ENCODE results near the gene SH2D3A. TPM values are rescaled to one million over a fixed set of nuclear protein-coding genes. Genes with fewer than 3 reads are reported as not detected.
"Not testable (repeated sequence)": the region's sequence is repeated elsewhere in the genome, so short reads cannot be mapped to it uniquely, and the experiment has no call there.

The SH2D3A gene
- total and polyA plus RNA-seq, 4 donors: 0.20 to 1.7 (median 0.89) TPM

DNA sequence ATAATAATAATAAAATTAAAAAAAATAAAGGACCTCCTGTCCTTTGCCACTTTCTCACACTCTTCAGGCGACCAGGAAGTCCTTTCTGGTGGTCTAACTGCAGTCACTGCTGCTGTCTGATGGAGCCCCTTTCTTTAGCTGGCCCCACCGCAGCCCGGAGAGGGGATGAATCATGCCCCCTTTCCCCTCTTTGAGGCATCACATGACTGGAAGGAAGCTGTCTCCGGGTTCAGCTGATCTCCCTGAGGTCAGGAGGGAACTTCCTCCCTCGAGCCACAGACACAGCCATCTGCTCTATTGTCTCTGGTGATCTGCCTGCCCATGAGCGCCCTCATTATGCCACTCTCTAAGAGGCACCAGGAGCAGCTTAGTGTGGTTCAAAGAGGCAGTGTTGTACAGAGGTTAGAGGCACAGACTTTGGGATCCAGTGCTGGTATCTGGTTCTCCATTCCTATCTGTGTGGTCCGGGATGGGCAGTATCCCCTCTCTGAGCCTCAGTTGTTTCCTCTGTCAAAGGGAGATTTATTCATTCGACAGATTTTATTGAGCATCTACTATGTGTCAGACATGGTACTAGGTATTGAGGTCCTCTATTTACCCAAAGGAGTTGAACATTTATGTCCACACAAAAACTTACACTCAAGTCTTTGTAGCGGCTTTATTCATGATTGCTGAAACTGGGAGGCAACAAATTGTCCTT lies 35.3 kb upstream of the SH2D3A start:
- peaks cover 9% of the 10 kb centered on the region for H3K4me1 ChIP-seq (ENCODE audit: control insufficient read depth, insufficient read depth, low read length)
- no peaks in the 10 kb centered on the region for H3K9me3 ChIP-seq (ENCODE audit: control insufficient read depth, insufficient read depth, low read length)
- H3K27me3 ChIP-seq (ENCODE audit: control insufficient read depth, insufficient read depth, low read length): no peaks in the 10 kb centered on the region
- WGBS (ENCODE audit: insufficient coverage): 55% methylated on average over 7 of the region's 9 CpGs
- H3K27ac ChIP-seq (ENCODE audit: low read depth, low read length): no peak overlapping the region
- DNase-seq (ENCODE audit: low read depth in 4 of 6, low spot score in 6 of 6): no peak
- H3K36me3 ChIP-seq (ENCODE audit: control insufficient read depth, insufficient read depth, low read length): no peaks in the 10 kb centered on the region
- no peak overlapping the region for H3K4me3 ChIP-seq (ENCODE audit: low read depth, low read length)

DNA sequence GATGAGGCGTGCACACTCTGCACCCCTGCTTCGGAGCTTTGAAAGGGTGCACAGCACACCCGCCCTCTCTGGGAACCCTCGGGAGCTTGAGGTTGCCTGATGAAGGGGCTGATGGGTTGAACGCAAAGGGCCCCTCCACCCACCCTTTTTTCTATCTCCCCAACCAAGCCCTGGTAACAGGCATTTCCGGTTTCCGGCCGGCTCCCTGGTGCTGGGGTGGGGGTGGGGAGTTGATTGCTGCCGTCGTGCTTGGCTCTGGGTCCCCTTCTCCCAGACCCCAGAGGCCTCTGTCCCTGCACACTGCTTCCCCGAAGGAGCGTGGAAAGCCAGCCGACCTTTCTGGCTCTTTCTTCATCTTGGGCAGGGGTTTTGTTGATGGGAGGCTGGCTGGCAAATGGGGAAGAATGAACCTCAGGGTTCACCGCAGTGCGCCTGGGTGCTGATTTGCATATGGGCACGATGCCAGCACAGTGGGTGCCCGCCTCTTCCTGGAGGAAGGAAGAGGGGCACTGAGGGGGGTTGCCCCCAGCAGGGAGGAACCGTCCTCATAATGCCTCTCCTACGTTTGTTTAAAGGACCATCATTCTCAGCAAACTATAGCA lies 34.4 kb upstream of the SH2D3A start:
- peak in 4 of 6 donors; percentile 2 to 68 (median 30) for DNase-seq (ENCODE audit: low read depth in 4 of 6, low spot score in 6 of 6)
- H3K27ac ChIP-seq (ENCODE audit: low read depth, low read length): no peak overlapping the region

DNA sequence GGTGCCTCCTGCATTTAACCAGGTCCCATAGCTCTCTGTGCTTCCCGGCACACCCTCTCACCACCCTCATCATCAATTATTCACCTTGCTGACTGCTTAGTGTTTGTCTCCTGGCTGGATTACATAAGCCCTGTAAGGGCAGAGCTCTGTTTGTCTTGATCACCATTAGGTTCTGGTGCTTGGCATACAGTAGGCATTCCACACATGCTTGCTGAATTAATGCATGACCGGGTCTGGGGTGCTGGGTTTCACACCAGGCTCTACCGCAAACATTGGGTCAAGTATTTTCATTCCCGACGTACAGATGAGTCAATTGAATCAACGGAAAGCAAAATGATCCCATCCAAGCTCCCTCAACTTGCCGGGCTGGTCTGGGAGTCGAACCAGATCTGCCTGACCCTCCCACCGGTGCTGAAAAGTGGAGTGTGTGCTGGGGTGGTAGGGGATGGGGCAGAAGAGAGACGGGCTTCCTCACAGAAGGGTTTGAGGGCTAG lies 33.8 kb upstream of the SH2D3A start:
- Histone ChIP-seq H3K27ac (ENCODE audit: low read depth, low read length) (no peak overlapping the region), H3K36me3 (ENCODE audit: control insufficient read depth, insufficient read depth, low read length) (no peaks in the 10 kb centered on the region), H3K27me3 (ENCODE audit: control insufficient read depth, insufficient read depth, low read length) (no peaks in the 10 kb centered on the region), H3K9me3 (ENCODE audit: control insufficient read depth, insufficient read depth, low read length) (no peaks in the 10 kb centered on the region), H3K4me3 (ENCODE audit: low read depth, low read length) (no peak overlapping the region), H3K4me1 (ENCODE audit: control insufficient read depth, insufficient read depth, low read length) (peaks cover 9% of the 10 kb centered on the region)
- WGBS (ENCODE audit: insufficient coverage): 50% methylated on average over 5 of the region's 10 CpGs
- DNase-seq (ENCODE audit: low read depth in 4 of 6, low spot score in 6 of 6): no peak

More for the DNA sequence above, 34.4 kb upstream of the SH2D3A start:
- H3K4me1 ChIP-seq (ENCODE audit: control insufficient read depth, insufficient read depth, low read length): peaks cover 9% of the 10 kb centered on the region
- H3K4me3 ChIP-seq (ENCODE audit: low read depth, low read length): no peak overlapping the region
- no peaks in the 10 kb centered on the region for H3K27me3 ChIP-seq (ENCODE audit: control insufficient read depth, insufficient read depth, low read length)
- H3K9me3 ChIP-seq (ENCODE audit: control insufficient read depth, insufficient read depth, low read length): no peaks in the 10 kb centered on the region
- WGBS (ENCODE audit: insufficient coverage): 9% methylated on average over 8 of the region's 19 CpGs
- H3K36me3 ChIP-seq (ENCODE audit: control insufficient read depth, insufficient read depth, low read length): no peaks in the 10 kb centered on the region

DNA sequence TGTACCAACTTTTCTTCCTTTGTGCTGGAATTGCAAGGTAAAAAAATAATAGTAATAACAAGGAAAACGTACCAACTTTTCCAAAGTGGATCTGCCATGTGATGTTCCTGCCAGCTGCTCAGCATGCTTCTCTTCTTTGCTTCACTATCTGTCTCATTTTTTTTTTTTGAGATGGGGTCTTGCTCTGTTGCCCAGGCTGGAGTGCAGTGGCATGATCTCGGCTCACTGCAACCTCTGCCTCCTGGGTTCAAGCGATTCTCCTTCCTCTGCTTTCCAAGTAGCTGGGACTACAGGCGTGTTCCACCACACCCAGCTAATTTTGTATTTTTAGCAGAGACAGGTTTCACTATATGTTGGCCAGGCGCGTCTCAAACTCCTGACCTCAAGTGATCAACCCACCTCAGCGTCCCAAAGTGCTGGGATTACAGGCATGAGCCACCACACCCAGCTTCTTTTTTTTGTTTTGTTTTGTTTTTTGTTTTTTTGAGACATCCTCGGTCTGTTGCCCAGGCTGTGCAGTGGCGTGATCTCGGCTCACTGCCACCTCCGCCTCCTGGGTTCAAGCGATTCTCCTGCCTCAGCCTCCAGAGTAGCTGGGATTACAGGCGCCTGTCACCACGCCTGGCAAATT lies 33.0 kb upstream of the SH2D3A start:
- not testable (repeated sequence) for H3K4me1 ChIP-seq (ENCODE audit: control insufficient read depth, insufficient read depth, low read length); H3K9me3 ChIP-seq (ENCODE audit: control insufficient read depth, insufficient read depth, low read length); DNase-seq (ENCODE audit: low read depth in 4 of 6, low spot score in 6 of 6); H3K36me3 ChIP-seq (ENCODE audit: control insufficient read depth, insufficient read depth, low read length); H3K27me3 ChIP-seq (ENCODE audit: control insufficient read depth, insufficient read depth, low read length); H3K27ac ChIP-seq (ENCODE audit: low read depth, low read length); H3K4me3 ChIP-seq (ENCODE audit: low read depth, low read length)
- 88% methylated on average over 11 of the region's 14 CpGs for WGBS (ENCODE audit: insufficient coverage)

DNA sequence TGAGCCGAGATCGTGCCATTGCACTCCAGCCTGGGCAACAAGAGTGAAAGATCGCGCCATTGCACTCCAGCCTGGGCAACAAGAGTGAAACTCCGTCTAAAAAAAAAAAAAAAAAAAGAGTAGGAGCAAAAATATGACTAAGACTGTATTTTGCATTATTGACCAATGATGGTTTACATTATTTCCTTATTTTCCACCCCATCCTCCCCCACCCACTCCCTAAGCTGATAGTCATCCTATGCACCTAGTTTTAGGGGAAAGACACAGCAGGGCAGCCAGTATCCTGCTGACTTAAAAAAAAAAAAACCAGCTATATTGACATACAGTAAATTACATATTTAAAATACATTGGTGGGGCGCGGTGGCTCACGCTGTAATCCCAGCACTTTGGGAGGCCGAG lies 30.4 kb upstream of the SH2D3A start:
- no peaks in the 10 kb centered on the region for H3K27me3 ChIP-seq (ENCODE audit: control insufficient read depth, insufficient read depth, low read length)

DNA sequence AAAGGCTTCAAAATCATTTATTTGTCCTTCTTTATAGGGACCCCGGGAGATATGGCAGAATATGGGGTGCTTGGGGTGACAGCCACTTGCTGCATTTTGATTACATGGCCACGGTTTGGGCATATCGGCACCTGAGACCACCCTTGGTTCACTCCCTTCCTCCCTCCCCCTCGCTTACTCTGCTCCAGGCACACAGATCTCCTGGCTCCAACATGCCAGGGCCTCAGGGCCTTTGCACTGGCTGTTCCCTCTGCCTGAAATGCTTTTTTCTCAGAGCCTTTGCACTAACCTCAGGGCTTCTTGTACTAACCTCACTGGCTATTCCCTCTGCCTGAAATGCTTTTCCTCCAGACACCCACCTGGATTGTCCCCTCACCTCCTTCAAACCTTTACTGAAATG lies 29.0 kb upstream of the SH2D3A start:
- Histone ChIP-seq H3K9me3 (ENCODE audit: control insufficient read depth, insufficient read depth, low read length) (no peaks in the 10 kb centered on the region), H3K27me3 (ENCODE audit: control insufficient read depth, insufficient read depth, low read length) (no peaks in the 10 kb centered on the region), H3K27ac (ENCODE audit: low read depth, low read length) (no peak overlapping the region), H3K36me3 (ENCODE audit: control insufficient read depth, insufficient read depth, low read length) (no peaks in the 10 kb centered on the region), H3K4me1 (ENCODE audit: control insufficient read depth, insufficient read depth, low read length) (peaks cover 2% of the 10 kb centered on the region), H3K4me3 (ENCODE audit: low read depth, low read length) (no peak overlapping the region)
- WGBS (ENCODE audit: insufficient coverage): 85% methylated on average over 3 of the region's 4 CpGs
- DNase-seq (ENCODE audit: low read depth in 4 of 6, low spot score in 6 of 6): no peak

More for the DNA sequence above, 30.4 kb upstream of the SH2D3A start:
- no peak overlapping the region for H3K4me3 ChIP-seq (ENCODE audit: low read depth, low read length)
- H3K27ac ChIP-seq (ENCODE audit: low read depth, low read length): no peak overlapping the region
- no peaks in the 10 kb centered on the region for H3K9me3 ChIP-seq (ENCODE audit: control insufficient read depth, insufficient read depth, low read length)
- no peaks in the 10 kb centered on the region for H3K36me3 ChIP-seq (ENCODE audit: control insufficient read depth, insufficient read depth, low read length)
- peaks cover 9% of the 10 kb centered on the region for H3K4me1 ChIP-seq (ENCODE audit: control insufficient read depth, insufficient read depth, low read length)
- WGBS (ENCODE audit: insufficient coverage): 93% methylated on average over 3 of the region's 9 CpGs
- DNase-seq (ENCODE audit: low read depth in 4 of 6, low spot score in 6 of 6): no peak

DNA sequence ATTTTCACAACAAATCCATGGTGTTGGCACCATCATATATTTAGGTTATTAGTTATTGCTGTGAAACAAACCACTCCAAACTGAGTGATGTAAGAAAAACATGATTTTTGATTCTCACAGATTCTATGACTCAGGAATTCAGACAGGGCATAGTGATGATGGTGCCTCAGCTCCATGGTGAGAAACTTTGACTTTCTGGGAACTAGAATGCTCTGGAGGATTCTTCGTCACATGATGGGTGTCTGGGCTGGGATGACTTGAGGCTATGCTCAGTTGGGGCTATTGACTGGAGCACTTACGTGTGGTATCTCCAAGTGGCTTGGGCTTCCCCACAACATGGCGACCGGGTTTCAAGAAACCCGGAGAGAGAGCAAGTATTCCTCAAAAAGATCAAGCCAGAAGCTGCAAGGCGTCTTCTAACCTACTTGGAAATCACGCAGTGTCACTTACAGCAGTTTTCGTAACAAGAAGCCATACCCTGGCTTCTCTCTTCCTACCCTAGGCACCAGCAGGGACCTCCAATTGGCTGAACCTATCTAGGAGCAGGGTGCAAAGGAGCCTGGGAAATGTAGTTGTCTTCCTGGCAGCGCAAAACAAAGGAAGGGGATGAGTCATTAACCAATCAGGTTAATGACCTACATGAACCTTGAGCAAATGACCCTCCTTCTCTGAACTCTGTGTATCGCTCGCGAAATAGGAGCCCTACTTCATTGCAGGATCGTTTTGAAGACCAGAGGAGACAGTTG lies 27.6 kb upstream of the SH2D3A start:
- peaks cover 2% of the 10 kb centered on the region for H3K9me3 ChIP-seq (ENCODE audit: control insufficient read depth, insufficient read depth, low read length)
- H3K36me3 ChIP-seq (ENCODE audit: control insufficient read depth, insufficient read depth, low read length): no peaks in the 10 kb centered on the region
- DNase-seq (ENCODE audit: low read depth in 4 of 6, low spot score in 6 of 6): no peak
- no peak overlapping the region for H3K4me3 ChIP-seq (ENCODE audit: low read depth, low read length)
- H3K4me1 ChIP-seq (ENCODE audit: control insufficient read depth, insufficient read depth, low read length): no peaks in the 10 kb centered on the region
- H3K27ac ChIP-seq (ENCODE audit: low read depth, low read length): no peak overlapping the region
- H3K27me3 ChIP-seq (ENCODE audit: control insufficient read depth, insufficient read depth, low read length): no peaks in the 10 kb centered on the region
- 83% methylated on average over 8 of the region's 13 CpGs for WGBS (ENCODE audit: insufficient coverage)

DNA sequence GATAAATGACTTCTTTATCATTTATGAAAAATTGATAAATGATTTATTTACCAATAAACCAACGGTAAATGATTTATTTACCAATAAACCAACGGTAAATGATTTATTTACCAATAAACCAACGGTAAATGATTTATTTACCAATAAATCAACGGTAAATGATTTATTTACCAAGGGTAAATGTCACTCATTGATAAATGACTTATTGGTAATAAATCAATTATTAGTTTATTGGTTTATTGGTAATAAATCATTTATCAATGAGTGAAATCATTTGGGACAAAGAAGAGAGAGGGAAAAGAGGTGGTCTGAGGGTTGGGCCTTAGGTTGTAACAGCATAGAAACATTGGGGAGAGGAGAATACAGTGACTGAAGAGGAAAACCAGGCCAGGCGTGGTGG lies 26.7 kb upstream of the SH2D3A start:
- H3K4me1 ChIP-seq (ENCODE audit: control insufficient read depth, insufficient read depth, low read length): no peaks in the 10 kb centered on the region
- DNase-seq (ENCODE audit: low read depth in 4 of 6, low spot score in 6 of 6): no peak
- WGBS (ENCODE audit: insufficient coverage): no CpG with 5 or more reads among the region's 5 CpGs
- H3K27ac ChIP-seq (ENCODE audit: low read depth, low read length): no peak overlapping the region
- no peak overlapping the region for H3K4me3 ChIP-seq (ENCODE audit: low read depth, low read length)
- H3K36me3 ChIP-seq (ENCODE audit: control insufficient read depth, insufficient read depth, low read length): no peaks in the 10 kb centered on the region
- H3K27me3 ChIP-seq (ENCODE audit: control insufficient read depth, insufficient read depth, low read length): no peaks in the 10 kb centered on the region
- H3K9me3 ChIP-seq (ENCODE audit: control insufficient read depth, insufficient read depth, low read length): peaks cover 2% of the 10 kb centered on the region

DNA sequence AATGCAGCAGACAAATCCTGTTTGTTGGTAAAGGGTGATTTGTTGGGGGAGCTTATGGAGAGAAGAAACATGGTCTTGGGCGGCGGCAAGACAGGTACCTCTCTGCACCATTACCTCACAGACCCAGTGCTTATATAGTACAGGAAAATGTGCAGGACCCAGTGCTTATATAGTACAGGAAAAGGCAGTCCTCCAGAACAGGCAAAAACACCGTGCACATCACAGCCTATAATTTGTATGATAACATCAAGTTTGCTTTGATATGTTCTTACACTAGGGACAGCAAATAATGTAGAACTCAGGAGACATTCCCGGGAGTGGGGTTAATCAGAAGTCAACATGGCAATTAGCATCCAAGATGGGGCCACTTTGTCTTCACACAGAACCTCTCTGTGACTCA lies 26.2 kb upstream of the SH2D3A start:
- no peaks in the 10 kb centered on the region for H3K4me1 ChIP-seq (ENCODE audit: control insufficient read depth, insufficient read depth, low read length)
- no peaks in the 10 kb centered on the region for H3K27me3 ChIP-seq (ENCODE audit: control insufficient read depth, insufficient read depth, low read length)
- H3K9me3 ChIP-seq (ENCODE audit: control insufficient read depth, insufficient read depth, low read length): peaks cover 2% of the 10 kb centered on the region
- no CpG with 5 or more reads among the region's 4 CpGs for WGBS (ENCODE audit: insufficient coverage)
- no peak overlapping the region for H3K4me3 ChIP-seq (ENCODE audit: low read depth, low read length)
- no peaks in the 10 kb centered on the region for H3K36me3 ChIP-seq (ENCODE audit: control insufficient read depth, insufficient read depth, low read length)
- no peak overlapping the region for H3K27ac ChIP-seq (ENCODE audit: low read depth, low read length)
- DNase-seq (ENCODE audit: low read depth in 4 of 6, low spot score in 6 of 6): no peak

Measured in spinal cord (tissue), 10 donors.